ENCODE data around the gene CWC15. TPM values are rescaled to one million over a fixed set of nuclear protein-coding genes. Genes with fewer than 3 reads are reported as not detected.

CWC15 gene
- total RNA-seq, 1 donor from 2014 or later: 59.2 TPM

- no peaks in the 10 kb centered on the region for H3K4me1 ChIP-seq (ENCODE audit: insufficient read depth, low read length)
Measured at GRCh38 chr11:95014184-95014821, 40.9 kb upstream of the CWC15 start.

DNA sequence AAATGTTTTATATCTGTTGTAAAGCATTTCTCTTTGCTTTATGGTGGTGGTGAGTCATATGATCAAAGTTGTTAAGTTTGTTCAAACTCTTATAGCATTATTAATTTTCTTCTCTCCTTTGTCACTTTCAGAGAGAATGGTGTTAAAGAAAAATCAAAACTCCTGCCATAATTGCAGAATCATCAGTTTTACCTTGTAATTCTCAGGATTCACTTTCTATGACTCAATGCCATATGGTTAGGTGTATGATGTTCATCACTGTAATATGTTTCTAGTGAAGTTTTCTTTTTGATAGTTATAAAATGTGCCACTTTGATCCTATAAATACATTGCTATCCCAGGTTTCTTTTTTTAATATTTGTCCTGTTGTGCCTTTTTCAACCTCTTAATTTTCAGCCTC, 38.0 kb upstream of the CWC15 start:
- Mint-ChIP-seq H3K27ac (ENCODE audit: unreplicated experiment) (no peak overlapping the region), H3K4me3 (ENCODE audit: unreplicated experiment) (no peak overlapping the region), H3K27me3 (ENCODE audit: low read depth, unreplicated experiment) (peaks cover 3% of the 10 kb centered on the region), H3K9me3 (ENCODE audit: unreplicated experiment) (no peaks in the 10 kb centered on the region), H3K4me1 (ENCODE audit: low read depth, unreplicated experiment) (no peaks in the 10 kb centered on the region), H3K36me3 (ENCODE audit: low read depth, unreplicated experiment) (no peaks in the 10 kb centered on the region)
- no peak for FAIRE-seq
- Histone ChIP-seq H3K4me2 (ENCODE audit: low read length) (no peak overlapping the region), H2AFZ (ENCODE audit: low read depth, low read length) (no peak overlapping the region), H3K9ac (ENCODE audit: low read length) (no peak overlapping the region), H3K27me3 (ENCODE audit: insufficient read depth, low read length) (peaks cover 7% of the 10 kb centered on the region), H3K4me3 (ENCODE audit: insufficient read depth, low read depth, low read length) (no peak overlapping the region), H3K27ac (ENCODE audit: low read depth, low read length) (no peak overlapping the region), H3K9me3 (ENCODE audit: insufficient read depth, low read depth, low read length) (no peaks in the 10 kb centered on the region), H3K79me2 (ENCODE audit: insufficient read depth, low read length) (no peaks in the 10 kb centered on the region), H3K4me1 (ENCODE audit: insufficient read depth, low read length) (no peaks in the 10 kb centered on the region), H4K20me1 (ENCODE audit: insufficient read depth, low read length) (no peaks in the 10 kb centered on the region), H3K36me3 (ENCODE audit: insufficient read depth, low read length) (no peaks in the 10 kb centered on the region)
- DNase-seq (ENCODE audit: low read depth): no peak
- TF ChIP-seq EZH2 (IDR thresholded peaks at IDR 0.05; ENCODE audit: insufficient read depth, low read length): no peak
- no peak for TF ChIP-seq CTCF (IDR thresholded peaks at IDR 0.05; ENCODE audit: insufficient read depth, low read depth, low read length)

More at GRCh38 chr11:95014184-95014821, 40.9 kb upstream of the CWC15 start:
- FAIRE-seq (no peak), DNase-seq (ENCODE audit: low read depth) (no peak)
- H2AFZ ChIP-seq (ENCODE audit: low read depth, low read length): no peak overlapping the region
- no peaks in the 10 kb centered on the region for H3K9me3 Mint-ChIP-seq (ENCODE audit: unreplicated experiment)
- H3K9me3 ChIP-seq (ENCODE audit: insufficient read depth, low read depth, low read length): no peaks in the 10 kb centered on the region
- H3K27ac ChIP-seq (ENCODE audit: low read depth, low read length): no peak overlapping the region
- no peak overlapping the region for H3K4me3 Mint-ChIP-seq (ENCODE audit: unreplicated experiment)
- H3K36me3 ChIP-seq (ENCODE audit: insufficient read depth, low read length): no peaks in the 10 kb centered on the region
- H3K4me1 Mint-ChIP-seq (ENCODE audit: low read depth, unreplicated experiment): no peaks in the 10 kb centered on the region
- no peak overlapping the region for H3K4me3 ChIP-seq (ENCODE audit: insufficient read depth, low read depth, low read length)
- H3K4me2 ChIP-seq (ENCODE audit: low read length): no peak overlapping the region
- TF ChIP-seq CTCF (IDR thresholded peaks at IDR 0.05; ENCODE audit: insufficient read depth, low read depth, low read length) (no peak), EZH2 (IDR thresholded peaks at IDR 0.05; ENCODE audit: insufficient read depth, low read length) (no peak)
- H3K27ac Mint-ChIP-seq (ENCODE audit: unreplicated experiment): no peak overlapping the region
- no peaks in the 10 kb centered on the region for H3K36me3 Mint-ChIP-seq (ENCODE audit: low read depth, unreplicated experiment)
- no peak overlapping the region for H3K9ac ChIP-seq (ENCODE audit: low read length)
- H3K79me2 ChIP-seq (ENCODE audit: insufficient read depth, low read length): no peaks in the 10 kb centered on the region
- peaks cover 7% of the 10 kb centered on the region for H3K27me3 Mint-ChIP-seq (ENCODE audit: low read depth, unreplicated experiment)
- H4K20me1 ChIP-seq (ENCODE audit: insufficient read depth, low read length): no peaks in the 10 kb centered on the region
- H3K27me3 ChIP-seq (ENCODE audit: insufficient read depth, low read length): peaks cover 5% of the 10 kb centered on the region

DNA sequence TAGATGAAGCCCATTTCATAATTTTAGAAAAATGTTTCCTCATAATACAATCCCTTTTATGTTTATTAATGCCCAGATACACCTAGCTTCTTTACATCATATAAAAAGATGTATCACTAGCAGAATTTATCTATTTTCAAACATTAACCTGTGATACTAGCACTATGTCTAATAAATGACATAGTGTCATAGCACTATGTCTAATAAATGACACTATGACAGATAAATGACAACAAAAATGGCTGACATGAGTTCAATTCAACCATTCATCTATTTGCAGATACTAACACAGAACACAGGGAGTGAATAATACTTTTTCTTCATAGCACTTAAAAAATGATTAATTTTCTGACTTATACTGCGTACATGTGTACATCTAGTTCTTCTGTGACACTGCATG, 32.3 kb upstream of the CWC15 start:
- Histone ChIP-seq H3K4me2 (ENCODE audit: low read length) (no peak overlapping the region), H3K27me3 (ENCODE audit: insufficient read depth, low read length) (peaks cover 7% of the 10 kb centered on the region), H3K9me3 (ENCODE audit: insufficient read depth, low read depth, low read length) (no peaks in the 10 kb centered on the region), H3K27ac (ENCODE audit: low read depth, low read length) (no peak overlapping the region), H3K4me3 (ENCODE audit: insufficient read depth, low read depth, low read length) (no peak overlapping the region), H2AFZ (ENCODE audit: low read depth, low read length) (no peak overlapping the region), H3K79me2 (ENCODE audit: insufficient read depth, low read length) (no peaks in the 10 kb centered on the region), H3K9ac (ENCODE audit: low read length) (no peak overlapping the region), H3K36me3 (ENCODE audit: insufficient read depth, low read length) (no peaks in the 10 kb centered on the region), H3K4me1 (ENCODE audit: insufficient read depth, low read length) (no peaks in the 10 kb centered on the region), H4K20me1 (ENCODE audit: insufficient read depth, low read length) (no peaks in the 10 kb centered on the region)
- Mint-ChIP-seq H3K4me3 (ENCODE audit: unreplicated experiment) (no peak overlapping the region), H3K9me3 (ENCODE audit: unreplicated experiment) (no peaks in the 10 kb centered on the region), H3K27me3 (ENCODE audit: low read depth, unreplicated experiment) (no peaks in the 10 kb centered on the region), H3K4me1 (ENCODE audit: low read depth, unreplicated experiment) (no peaks in the 10 kb centered on the region), H3K36me3 (ENCODE audit: low read depth, unreplicated experiment) (no peaks in the 10 kb centered on the region), H3K27ac (ENCODE audit: unreplicated experiment) (no peak overlapping the region)
- FAIRE-seq (no peak), DNase-seq (ENCODE audit: low read depth) (no peak)
- no peak for TF ChIP-seq EZH2 (IDR thresholded peaks at IDR 0.05; ENCODE audit: insufficient read depth, low read length)
- no peak for TF ChIP-seq CTCF (IDR thresholded peaks at IDR 0.05; ENCODE audit: insufficient read depth, low read depth, low read length)

All from astrocyte (in vitro differentiated cells and primary cell).